OCI-LY1 (cell line): ENCODE results near the gene DDX10.

Source experiments
- EZH2 ChIP-seq: fragments of 200-600 bp; sonication (generic), shearing (Covaris generic); IDR thresholded peaks from 2 replicates; pipeline ENCODE4 v1.8.0; 2017; ENCODE audit warnings: borderline replicate concordance, mixed run types, mild to moderate bottlenecking, antibody characterized with exemption, low read length, moderate library complexity, mixed read lengths
- TF ChIP-seq, protein P1 (sequence below): fragments of 200-600 bp; sonication (generic), shearing (Covaris generic); IDR thresholded peaks from 2 replicates; pipeline ENCODE4 v1.5.1; 2017; ENCODE audit warnings: mild to moderate bottlenecking, antibody characterized with exemption, low read length, moderate library complexity, mixed read lengths

DNA sequence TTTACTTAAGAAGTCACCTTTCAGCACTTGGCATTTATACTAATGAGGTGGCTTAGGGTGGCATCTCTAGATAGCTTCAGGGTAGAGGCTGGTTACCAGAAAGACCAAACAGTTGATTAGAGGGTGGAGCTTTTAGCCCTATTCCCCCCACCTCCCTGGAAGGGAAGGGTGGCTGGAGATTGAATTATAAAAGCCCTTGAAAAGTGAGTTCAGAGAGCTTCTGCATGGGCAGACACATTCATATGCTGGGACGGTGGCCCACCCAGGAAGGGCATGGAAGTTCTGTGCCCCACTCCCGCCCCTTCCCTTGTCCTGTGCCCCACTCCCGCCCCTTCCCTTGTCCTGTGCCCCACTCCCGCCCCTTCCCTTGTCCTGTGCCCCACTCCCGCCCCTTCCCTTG, 244.2 kb downstream of the DDX10 start:
- TF ChIP-seq, protein P1, sequence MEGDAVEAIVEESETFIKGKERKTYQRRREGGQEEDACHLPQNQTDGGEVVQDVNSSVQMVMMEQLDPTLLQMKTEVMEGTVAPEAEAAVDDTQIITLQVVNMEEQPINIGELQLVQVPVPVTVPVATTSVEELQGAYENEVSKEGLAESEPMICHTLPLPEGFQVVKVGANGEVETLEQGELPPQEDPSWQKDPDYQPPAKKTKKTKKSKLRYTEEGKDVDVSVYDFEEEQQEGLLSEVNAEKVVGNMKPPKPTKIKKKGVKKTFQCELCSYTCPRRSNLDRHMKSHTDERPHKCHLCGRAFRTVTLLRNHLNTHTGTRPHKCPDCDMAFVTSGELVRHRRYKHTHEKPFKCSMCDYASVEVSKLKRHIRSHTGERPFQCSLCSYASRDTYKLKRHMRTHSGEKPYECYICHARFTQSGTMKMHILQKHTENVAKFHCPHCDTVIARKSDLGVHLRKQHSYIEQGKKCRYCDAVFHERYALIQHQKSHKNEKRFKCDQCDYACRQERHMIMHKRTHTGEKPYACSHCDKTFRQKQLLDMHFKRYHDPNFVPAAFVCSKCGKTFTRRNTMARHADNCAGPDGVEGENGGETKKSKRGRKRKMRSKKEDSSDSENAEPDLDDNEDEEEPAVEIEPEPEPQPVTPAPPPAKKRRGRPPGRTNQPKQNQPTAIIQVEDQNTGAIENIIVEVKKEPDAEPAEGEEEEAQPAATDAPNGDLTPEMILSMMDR, result no peak
- TF ChIP-seq EZH2, result no peak
